K562 (cell line): ENCODE data around the gene LUZP1. TPM values are rescaled to one million over a fixed set of nuclear protein-coding genes. Genes with fewer than 3 reads are reported as not detected.
A peak's percentile ranks its signal among the peaks of the same experiment; 100 is the strongest.

ENCODE experiments used
- ATAC-seq: fragments of 200-7000 bp; cut with Tn5 transposase; 3 replicates; pipeline ENCODE4 v1.9.1; 2020; ENCODE audit warnings: moderate library complexity
- BruUV-seq: library from RNA; stranded (reverse); fragments of 400-500 nt; replicated peaks from 2 replicates; lab custom pipeline; 2021; lab: Mats Ljungman, UMichigan
- CTCF ChIA-PET: fragments of 300-600 bp; formaldehyde crosslinking; extraction: SDS; loops from one replicate; lab custom pipeline; 2021; ENCODE audit warnings: low intra/inter-chr PET ratio; lab: Yijun Ruan, JAX
- POLR2A ChIA-PET: fragments of 300-600, 350-650 bp; sonication (Branson Sonifier 250); formaldehyde crosslinking; extraction: SDS; loops from one replicate; lab custom pipeline; 2021; ENCODE audit warnings: antibody characterized with exemption, inconsistent platforms; lab: Yijun Ruan, JAX
- DNase-seq, 4 experiments: peaks; one replicate each; pipeline versions ENCODE4 v3.0.0 to v3.0.0-alpha.2; 2011 to 2018; ENCODE audit warnings: low spot score in 3 of 4, mixed read lengths in 3 of 4; ENCODE audit errors: extremely low read depth in 1 of 4
- FAIRE-seq: peaks from 2 replicates; lab custom pipeline; 2011; peaks lifted over from hg19 to GRCh38; lab: Jason Lieb, UNC
- H2AFZ ChIP-seq: 2 replicates; pipeline ENCODE4 v1.6.0; 2011; ENCODE audit warnings: low read depth, low read length, control low read depth, inconsistent platforms
- H3K27ac ChIP-seq: fragments of 200-600 bp; 3 replicates; pipeline ENCODE4 v1.8.0; 2011; ENCODE audit warnings: low read depth, mild to moderate bottlenecking, control low read depth, inconsistent platforms, low read length, moderate library complexity, mixed read lengths; ENCODE audit errors: extremely low read depth
- H3K27me3 ChIP-seq, 2 experiments: fragments of 300-600 bp in 1 of 2; 2 replicates in 1 of 2; 3 replicates in 1 of 2; pipeline versions ENCODE4 v1.6.0 to v1.8.0; 2011; ENCODE audit warnings: inconsistent platforms in 2 of 2, low read length in 2 of 2, mild to moderate bottlenecking in 1 of 2, mixed read lengths in 1 of 2, moderate library complexity in 1 of 2; ENCODE audit not compliant: control insufficient read depth in 2 of 2, insufficient read depth in 2 of 2
- H3K36me3 ChIP-seq: fragments of 300-600 bp; 3 replicates; pipeline ENCODE4 v1.8.0; 2011; ENCODE audit warnings: mild to moderate bottlenecking, low read length, inconsistent platforms; ENCODE audit not compliant: control insufficient read depth, insufficient read depth
- H3K4me1 ChIP-seq, 2 experiments: fragments of 200-600 bp in 1 of 2; replicated peaks in 1 of 2; 2 replicates in 1 of 2; 3 replicates in 1 of 2; pipeline versions ENCODE4 v1.5.1 to v1.8.0; 2011; ENCODE audit warnings: inconsistent platforms in 2 of 2, low read length in 2 of 2, mild to moderate bottlenecking in 1 of 2, mixed read lengths in 1 of 2, moderate library complexity in 1 of 2; ENCODE audit not compliant: control insufficient read depth in 2 of 2, insufficient read depth in 2 of 2
- H3K4me2 ChIP-seq: 2 replicates; pipeline ENCODE4 v1.6.1; 2011; ENCODE audit warnings: low read length, control low read depth, inconsistent platforms, mixed read lengths; ENCODE audit not compliant: insufficient read depth
- H3K4me3 ChIP-seq: fragments of 200-600 bp; sonication (generic), shearing (Covaris generic); 2 replicates; pipeline ENCODE4 v1.5.1; 2016; ENCODE audit warnings: control low read depth, inconsistent platforms
- H3K79me2 ChIP-seq: fragments of 200-600 bp; 3 replicates; pipeline ENCODE4 v1.8.0; 2011; ENCODE audit warnings: low read length, inconsistent platforms; ENCODE audit not compliant: control insufficient read depth, insufficient read depth
- H3K9ac ChIP-seq, 2 experiments: 2 replicates each; pipeline versions ENCODE4 v1.6.0 to v1.6.1; 2011; ENCODE audit warnings: low read depth in 2 of 2, low read length in 2 of 2, control low read depth in 1 of 2, inconsistent platforms in 1 of 2, mild to moderate bottlenecking in 1 of 2, mixed read lengths in 1 of 2; ENCODE audit not compliant: insufficient read depth in 1 of 2
- H3K9me1 ChIP-seq: one replicate; pipeline ENCODE4 v1.6.0; 2011; ENCODE audit warnings: inconsistent platforms, mild to moderate bottlenecking, low read length, moderate library complexity; ENCODE audit not compliant: control insufficient read depth, insufficient read depth
- H3K9me3 ChIP-seq: replicated peaks from 2 replicates; pipeline ENCODE4 v1.5.1; 2011; ENCODE audit warnings: low read depth, low read length, inconsistent platforms; ENCODE audit not compliant: control insufficient read depth, insufficient read depth
- H4K20me1 ChIP-seq: replicated peaks from 2 replicates; pipeline ENCODE4 v1.6.1; 2011; ENCODE audit warnings: low read length, inconsistent platforms, mixed read lengths; ENCODE audit not compliant: control insufficient read depth, insufficient read depth
- ATF7 ChIP-seq: fragments of 450-650 bp; IDR thresholded peaks from 2 replicates; pipeline ENCODE4 v1.7.1; 2014; ENCODE audit warnings: mild to moderate bottlenecking, moderate library complexity
- WGBS: fragments of 100-300 bp; shearing (Covaris generic); methylation state at CpG from one replicate; pipeline ENCODE4 v1.1.6; 2016; ENCODE audit warnings: low coverage, mixed read lengths; ENCODE audit not compliant: insufficient coverage; ENCODE audit errors: missing lambda C conversion rate; 5-methylcytosine and 5-hydroxymethylcytosine counted together
- in situ Hi-C: fragments of 300-500 bp; cut with MboI; formaldehyde crosslinking; loops from 4 replicates; pipeline ENCODE4 v1.15.0; 2018; ENCODE audit warnings: inconsistent platforms, mixed read lengths
- intact Hi-C: fragments of 100-400 bp; cut with micrococcal nuclease; formaldehyde crosslinking; loops from 2 replicates; pipeline ENCODE4 v1.14.2; 2022
- polyA plus RNA-seq, 8 experiments: library from polyadenylated mRNA; depleted of rRNA in 4 of 8; stranded (reverse) in 5 of 8; unstranded in 3 of 8; fragments of >200 nt; fragmentation: Nextera tagmentation in 2 of 8; fragmentation: Illumina TruSeq in 1 of 8; extraction: Ambion mirVana in 2 of 8; extraction: Trizol in 1 of 8; gene quantifications; 2 replicates each; pipeline versions ENCODE4 v1.2.1 to v1.2.3, GENCODE V29; 2011 to 2014; ENCODE audit warnings: inconsistent platforms in 1 of 8, missing spikeins in 1 of 8
- total RNA-seq, 7 experiments: library from RNA; depleted of rRNA in 6 of 7; stranded (reverse); fragments of >200 nt in 6 of 7; fragmentation: Illumina TruSeq in 2 of 7; extraction: Trizol in 2 of 7; gene quantifications; 2 replicates each; pipeline versions ENCODE4 v1.2.1 to v1.2.3, GENCODE V29; 2011 to 2021; ENCODE audit warnings: low replicate concordance in 1 of 7
- TF ChIP-seq, protein P1 (sequence below), 2 experiments: fragments of 450-650 bp; formaldehyde crosslinking in 1 of 2; IDR thresholded peaks; 2 replicates each; pipeline versions ENCODE4 v1.4.0 to v1.6.1; 2014 to 2020; ENCODE audit warnings: mild to moderate bottlenecking in 2 of 2, borderline replicate concordance in 1 of 2, low read depth in 1 of 2

LUZP1 gene
- total and polyA plus RNA-seq, 9 of the 15 experiments (the other 6 are each of a cell fraction or from before 2014, with no cell fraction given): 6.5 to 19.1 (median 12.4) TPM

GRCh38 chr1:23080885-23081284, 87.8 kb downstream of the LUZP1 start:
- no peaks in the 10 kb centered on the region for H3K79me2 ChIP-seq
- H3K4me2 ChIP-seq: no peak overlapping the region
- no peak overlapping the region for H3K9ac ChIP-seq
- H3K27me3 ChIP-seq: no peaks in the 10 kb centered on the region
- H3K9me1 ChIP-seq: no peaks in the 10 kb centered on the region
- H3K9me3 ChIP-seq: no peaks in the 10 kb centered on the region
- WGBS: 93% methylated on average over 3 of the region's 3 CpGs
- H2AFZ ChIP-seq: no peak overlapping the region
- TF ChIP-seq, protein P1, sequence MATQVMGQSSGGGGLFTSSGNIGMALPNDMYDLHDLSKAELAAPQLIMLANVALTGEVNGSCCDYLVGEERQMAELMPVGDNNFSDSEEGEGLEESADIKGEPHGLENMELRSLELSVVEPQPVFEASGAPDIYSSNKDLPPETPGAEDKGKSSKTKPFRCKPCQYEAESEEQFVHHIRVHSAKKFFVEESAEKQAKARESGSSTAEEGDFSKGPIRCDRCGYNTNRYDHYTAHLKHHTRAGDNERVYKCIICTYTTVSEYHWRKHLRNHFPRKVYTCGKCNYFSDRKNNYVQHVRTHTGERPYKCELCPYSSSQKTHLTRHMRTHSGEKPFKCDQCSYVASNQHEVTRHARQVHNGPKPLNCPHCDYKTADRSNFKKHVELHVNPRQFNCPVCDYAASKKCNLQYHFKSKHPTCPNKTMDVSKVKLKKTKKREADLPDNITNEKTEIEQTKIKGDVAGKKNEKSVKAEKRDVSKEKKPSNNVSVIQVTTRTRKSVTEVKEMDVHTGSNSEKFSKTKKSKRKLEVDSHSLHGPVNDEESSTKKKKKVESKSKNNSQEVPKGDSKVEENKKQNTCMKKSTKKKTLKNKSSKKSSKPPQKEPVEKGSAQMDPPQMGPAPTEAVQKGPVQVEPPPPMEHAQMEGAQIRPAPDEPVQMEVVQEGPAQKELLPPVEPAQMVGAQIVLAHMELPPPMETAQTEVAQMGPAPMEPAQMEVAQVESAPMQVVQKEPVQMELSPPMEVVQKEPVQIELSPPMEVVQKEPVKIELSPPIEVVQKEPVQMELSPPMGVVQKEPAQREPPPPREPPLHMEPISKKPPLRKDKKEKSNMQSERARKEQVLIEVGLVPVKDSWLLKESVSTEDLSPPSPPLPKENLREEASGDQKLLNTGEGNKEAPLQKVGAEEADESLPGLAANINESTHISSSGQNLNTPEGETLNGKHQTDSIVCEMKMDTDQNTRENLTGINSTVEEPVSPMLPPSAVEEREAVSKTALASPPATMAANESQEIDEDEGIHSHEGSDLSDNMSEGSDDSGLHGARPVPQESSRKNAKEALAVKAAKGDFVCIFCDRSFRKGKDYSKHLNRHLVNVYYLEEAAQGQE (IDR thresholded peaks at IDR 0.05; ENCODE audit: borderline replicate concordance): peak; percentile 23; the same call in 1 of the 2 replicates
- TF ChIP-seq, protein P1 (CRISPR knock-in tag; IDR thresholded peaks at IDR 0.05; ENCODE audit: low read depth): no peak
- TF ChIP-seq ATF7: no peak
- no peaks in the 10 kb centered on the region for H3K4me1 ChIP-seq
- H3K27ac ChIP-seq: no peak overlapping the region
- in situ Hi-C loops: no loop called here
- BruUV-seq: no TSS peak
- DNase-seq (no peak), ATAC-seq (no peak), FAIRE-seq (no peak)
- peaks cover 4% of the 10 kb centered on the region; the same call in 1 of the 2 replicates for H4K20me1 ChIP-seq
- H3K4me3 ChIP-seq: no peak overlapping the region
- CTCF ChIA-PET: interaction anchor here (1.8 kb wide), 1 partner anchor 104 kb away, joined by 7 read pairs; no protein-coding TSS in a partner anchor
- intact Hi-C loops: loop anchor here (5.0 to 10.0 kb wide), 2 partner anchors 104 to 324 kb away; no protein-coding TSS in a partner anchor
- H3K36me3 ChIP-seq: peaks cover 96% of the 10 kb centered on the region
- POLR2A ChIA-PET: interaction anchor here (0.6 to 3.1 kb wide), 7 partner anchors 13 to 665 kb away, joined by 3 to 10 read pairs (median 4); no protein-coding TSS in a partner anchor
